Stomach smooth muscle (tissue), 2 donors: ENCODE data around the gene HCN1.

Source experiments
- H3K27ac ChIP-seq: one replicate; pipeline ENCODE4 v1.7.0; 2013; ENCODE audit warnings: mild to moderate bottlenecking, low read length, inconsistent platforms
- H3K27me3 ChIP-seq, 2 donors: one replicate each; pipeline ENCODE4 v1.7.0; 2013; ENCODE audit warnings: low read length in 2 of 2; ENCODE audit not compliant: insufficient read depth in 2 of 2, control insufficient read depth in 1 of 2
- H3K36me3 ChIP-seq, 2 donors: one replicate each; pipeline ENCODE4 v1.7.0; 2013; ENCODE audit warnings: low read length in 2 of 2; ENCODE audit not compliant: control insufficient read depth in 2 of 2, insufficient read depth in 2 of 2
- H3K4me1 ChIP-seq: one replicate; pipeline ENCODE4 v1.7.0; 2013; ENCODE audit warnings: low read length; ENCODE audit not compliant: control insufficient read depth, insufficient read depth
- H3K4me3 ChIP-seq, 2 donors: one replicate each; pipeline ENCODE4 v1.7.0; 2013; ENCODE audit warnings: low read length in 2 of 2
- H3K9ac ChIP-seq, 2 donors: one replicate each; pipeline ENCODE4 v1.7.0; 2013; ENCODE audit warnings: low read length in 2 of 2, mild to moderate bottlenecking in 1 of 2
- H3K9me3 ChIP-seq, 2 donors: one replicate each; pipeline ENCODE4 v1.7.0; 2013; ENCODE audit warnings: low read length in 2 of 2; ENCODE audit not compliant: control insufficient read depth in 2 of 2
- donor health status: healthy.
- donor health status: Pancreatic carcinoma.

HCN1 gene

DNA sequence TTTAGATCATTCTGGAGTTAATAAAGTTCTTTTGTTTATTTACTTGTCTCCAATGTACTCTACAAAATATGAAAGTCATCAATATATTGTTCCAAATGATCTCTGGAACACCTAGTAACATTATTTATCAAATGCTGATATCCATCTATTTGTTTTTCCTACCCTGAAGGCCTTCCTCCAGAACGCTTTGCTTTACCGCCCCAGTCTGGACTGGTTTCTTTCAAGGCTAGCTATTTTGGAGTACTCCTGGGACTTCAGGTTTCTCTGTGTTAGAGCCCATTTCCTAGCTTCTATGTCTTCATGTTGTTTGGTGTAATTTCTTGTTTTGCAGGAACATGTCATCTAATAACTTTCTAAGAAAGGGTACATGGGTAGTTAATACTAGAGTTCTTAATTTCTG lies 9.6 kb downstream of the HCN1 start:
- peaks cover 0 to 9% of the 10 kb centered on the region in 2 donors for H3K27me3 ChIP-seq
- no peaks in the 10 kb centered on the region for H3K4me1 ChIP-seq
- no peaks in the 10 kb centered on the region for H3K9me3 ChIP-seq
- no peak overlapping the region for H3K27ac ChIP-seq
- no peak overlapping the region for H3K4me3 ChIP-seq
- no peaks in the 10 kb centered on the region for H3K36me3 ChIP-seq
- no peak overlapping the region for H3K9ac ChIP-seq

DNA sequence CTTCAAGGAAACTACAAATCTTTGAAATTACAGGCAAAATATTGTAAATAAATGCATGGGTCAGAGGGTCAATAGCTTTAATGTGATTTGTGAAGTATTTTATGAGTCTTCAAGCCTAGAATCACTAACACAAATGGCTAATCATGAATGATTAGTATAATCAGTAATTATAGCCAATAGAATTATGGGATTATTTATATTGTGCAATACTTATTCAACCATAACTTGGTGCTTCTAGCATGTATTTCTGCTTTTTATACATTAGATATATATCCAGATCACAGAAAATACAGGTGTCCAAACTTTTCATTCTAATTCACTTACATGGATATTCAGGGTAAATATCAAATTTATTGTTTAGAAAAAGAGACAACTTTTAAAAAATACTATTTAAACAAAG lies 12.1 kb downstream of the HCN1 start:
- Histone ChIP-seq H3K27ac (no peak overlapping the region), H3K9ac (no peak overlapping the region), H3K36me3 (no peaks in the 10 kb centered on the region), H3K4me3 (no peak overlapping the region), H3K4me1 (no peaks in the 10 kb centered on the region), H3K9me3 (no peaks in the 10 kb centered on the region), H3K27me3 (no peaks in the 10 kb centered on the region)

DNA sequence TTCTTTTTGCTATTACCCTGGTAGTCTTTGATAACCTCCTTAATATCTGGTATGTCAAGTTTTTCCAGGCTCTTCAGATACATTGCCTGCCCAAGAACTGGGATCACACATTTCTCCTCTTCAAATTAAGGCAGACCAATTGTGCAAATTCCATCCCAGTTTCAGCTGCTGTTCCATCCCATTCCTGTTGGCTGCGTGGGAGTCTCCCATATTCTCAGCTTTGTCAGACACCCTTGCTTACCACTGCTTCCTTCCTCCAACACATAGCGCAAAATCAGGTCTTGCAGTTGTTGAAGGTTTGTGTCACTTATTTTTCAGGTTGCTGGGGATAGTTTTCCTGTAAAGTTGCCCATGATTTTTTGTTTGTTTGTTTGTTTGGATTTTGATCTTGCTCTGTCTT lies 15.2 kb downstream of the HCN1 start:
- H3K27ac ChIP-seq: no peak overlapping the region

GRCh38 chr5:45677524-45677923 lies 18.7 kb downstream of the HCN1 start:
- Histone ChIP-seq H3K4me1 (no peaks in the 10 kb centered on the region), H3K9ac (no peak overlapping the region), H3K9me3 (no peaks in the 10 kb centered on the region)

More for the DNA sequence above, 15.2 kb downstream of the HCN1 start:
- Histone ChIP-seq H3K4me1 (no peaks in the 10 kb centered on the region), H3K9me3 (no peaks in the 10 kb centered on the region), H3K27me3 (no peaks in the 10 kb centered on the region), H3K4me3 (no peak overlapping the region), H3K9ac (no peak overlapping the region), H3K36me3 (no peaks in the 10 kb centered on the region)

GRCh38 chr5:45672271-45672670 lies 23.9 kb downstream of the HCN1 start:
- no peak overlapping the region for H3K4me3 ChIP-seq
- H3K27me3 ChIP-seq: no peaks in the 10 kb centered on the region
- H3K27ac ChIP-seq: no peak overlapping the region
- H3K9ac ChIP-seq: no peak overlapping the region
- no peaks in the 10 kb centered on the region for H3K9me3 ChIP-seq
- H3K4me1 ChIP-seq: no peaks in the 10 kb centered on the region
- H3K36me3 ChIP-seq: no peaks in the 10 kb centered on the region

More at GRCh38 chr5:45677524-45677923, 18.7 kb downstream of the HCN1 start:
- no peak overlapping the region for H3K4me3 ChIP-seq
- H3K27ac ChIP-seq: no peak overlapping the region
- no peaks in the 10 kb centered on the region for H3K27me3 ChIP-seq
- no peaks in the 10 kb centered on the region for H3K36me3 ChIP-seq

- Histone ChIP-seq H3K4me1 (no peaks in the 10 kb centered on the region), H3K27ac (no peak overlapping the region), H3K27me3 (no peaks in the 10 kb centered on the region), H3K36me3 (no peaks in the 10 kb centered on the region), H3K9ac (no peak overlapping the region), H3K4me3 (no peak overlapping the region), H3K9me3 (no peaks in the 10 kb centered on the region)
Observed at GRCh38 chr5:45648744-45649143, 47.4 kb downstream of the HCN1 start.

DNA sequence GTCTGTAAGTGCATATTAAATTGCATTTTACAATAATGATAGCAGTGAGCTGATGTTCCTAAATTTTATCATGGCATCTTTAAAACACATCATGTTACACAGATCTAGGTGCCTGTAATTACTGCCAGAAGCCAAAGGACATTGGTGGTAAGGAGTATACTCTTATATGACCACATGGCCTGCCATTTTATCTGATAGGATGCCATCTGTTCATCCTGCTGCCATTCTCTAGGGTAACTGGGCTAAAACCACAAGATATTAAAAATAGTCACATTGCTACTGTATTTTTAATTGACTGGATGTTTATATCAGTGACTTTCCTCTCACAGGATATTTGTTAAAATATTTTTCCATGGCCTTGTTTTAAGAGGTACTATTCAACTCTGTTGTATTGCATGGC lies 53.1 kb downstream of the HCN1 start:
- Histone ChIP-seq H3K4me1 (no peaks in the 10 kb centered on the region), H3K36me3 (no peaks in the 10 kb centered on the region), H3K9me3 (no peaks in the 10 kb centered on the region), H3K4me3 (no peak overlapping the region), H3K27me3 (no peaks in the 10 kb centered on the region), H3K9ac (no peak overlapping the region), H3K27ac (no peak overlapping the region)

GRCh38 chr5:45642370-45642769 lies 53.8 kb downstream of the HCN1 start:
- no peaks in the 10 kb centered on the region for H3K36me3 ChIP-seq
- no peaks in the 10 kb centered on the region for H3K4me1 ChIP-seq
- H3K4me3 ChIP-seq: no peak overlapping the region
- no peak overlapping the region for H3K27ac ChIP-seq
- H3K9me3 ChIP-seq: no peaks in the 10 kb centered on the region
- H3K27me3 ChIP-seq: no peaks in the 10 kb centered on the region
- no peak overlapping the region for H3K9ac ChIP-seq

GRCh38 chr5:45639040-45639439 lies 57.1 kb downstream of the HCN1 start:
- no peak overlapping the region for H3K27ac ChIP-seq
- H3K4me3 ChIP-seq: no peak overlapping the region
- no peaks in the 10 kb centered on the region for H3K36me3 ChIP-seq
- no peaks in the 10 kb centered on the region for H3K4me1 ChIP-seq
- no peaks in the 10 kb centered on the region for H3K27me3 ChIP-seq
- H3K9me3 ChIP-seq: no peaks in the 10 kb centered on the region
- H3K9ac ChIP-seq: no peak overlapping the region

DNA sequence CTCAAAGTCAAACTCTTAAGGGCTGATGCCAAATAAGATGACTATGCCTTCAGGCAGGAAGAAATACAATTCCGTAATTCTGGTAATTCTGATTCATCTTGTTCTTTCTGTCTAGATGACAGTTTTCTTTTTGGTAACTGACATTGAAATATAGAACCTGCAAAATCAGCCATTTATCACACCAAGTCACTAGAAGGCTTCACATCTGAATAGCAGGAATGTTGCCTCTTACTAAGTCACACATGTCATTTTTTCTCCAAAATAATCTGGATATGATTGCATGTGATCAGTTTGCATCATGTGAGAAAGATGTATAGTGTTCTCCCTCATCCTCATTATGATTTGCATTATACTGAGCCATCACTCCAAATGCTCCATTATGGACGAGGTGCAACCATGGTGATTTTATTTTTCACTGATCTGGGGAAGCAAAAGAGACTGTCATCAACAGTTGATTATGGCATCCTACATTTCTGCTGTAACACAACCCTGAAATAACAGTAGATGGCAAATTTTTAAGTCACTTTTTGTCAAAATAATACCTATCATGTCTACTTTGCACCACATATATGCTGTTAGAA lies 69.0 kb downstream of the HCN1 start:
- Histone ChIP-seq H3K9me3 (no peaks in the 10 kb centered on the region), H3K36me3 (no peaks in the 10 kb centered on the region), H3K27me3 (no peaks in the 10 kb centered on the region), H3K4me1 (no peaks in the 10 kb centered on the region), H3K4me3 (no peak overlapping the region), H3K27ac (no peak overlapping the region), H3K9ac (no peak overlapping the region)

DNA sequence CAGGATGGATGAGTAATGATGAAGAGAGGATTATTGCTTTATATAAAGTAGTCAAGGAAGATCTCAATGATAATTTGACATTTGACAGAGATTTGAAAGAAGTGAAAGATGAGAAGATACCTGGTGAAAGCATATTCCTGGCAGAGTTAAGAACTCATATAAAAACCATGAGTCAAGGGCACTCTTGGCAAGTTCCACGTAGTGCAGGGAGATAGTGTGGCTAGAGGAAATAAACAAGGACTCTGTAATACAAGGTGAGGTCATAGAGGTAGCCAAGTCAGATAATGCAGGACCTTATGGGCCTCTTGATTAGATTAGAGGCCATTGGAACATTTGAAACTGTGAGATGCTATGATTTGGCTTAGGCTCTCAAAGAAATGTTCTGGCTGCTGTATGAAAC lies 72.3 kb downstream of the HCN1 start:
- Histone ChIP-seq H3K4me1 (no peaks in the 10 kb centered on the region), H3K9me3 (no peaks in the 10 kb centered on the region), H3K27ac (no peak overlapping the region), H3K9ac (no peak overlapping the region), H3K4me3 (no peak overlapping the region), H3K27me3 (no peaks in the 10 kb centered on the region), H3K36me3 (no peaks in the 10 kb centered on the region)
